Lower lobe of right lung (tissue), 2 donors: ENCODE data around the gene PCLAF. TPM values are rescaled to one million over a fixed set of nuclear protein-coding genes. Genes with fewer than 3 reads are reported as not detected.
"Not testable (repeated sequence)": the region's sequence is repeated elsewhere in the genome, so short reads cannot be mapped to it uniquely, and the experiment has no call there.

Source experiments
- ATAC-seq, 2 donors: fragments of 200-7000 bp; cut with Tn5 transposase; one replicate each; pipeline ENCODE4 v1.9.1; 2020 to 2022; ENCODE audit warnings: mild to moderate bottlenecking in 2 of 2, moderate library complexity in 2 of 2
- DNase-seq: peaks from one replicate; pipeline ENCODE4 v3.0.0-alpha.2; 2020
- H3K27ac ChIP-seq: fragments of 200-600 bp; one replicate; pipeline ENCODE4 v1.8.0; 2022
- H3K27me3 ChIP-seq: fragments of 200-600 bp; one replicate; pipeline ENCODE4 v1.8.0; 2022; ENCODE audit warnings: low read depth
- H3K36me3 ChIP-seq: fragments of 200-600 bp; one replicate; pipeline ENCODE4 v1.8.0; 2022; ENCODE audit warnings: mild to moderate bottlenecking
- H3K4me1 ChIP-seq: fragments of 200-600 bp; one replicate; pipeline ENCODE4 v1.8.0; 2022
- H3K4me3 ChIP-seq: fragments of 200-600 bp; one replicate; pipeline ENCODE4 v1.8.0; 2022; ENCODE audit warnings: mild to moderate bottlenecking
- H3K9me3 ChIP-seq: fragments of 200-600 bp; one replicate; pipeline ENCODE4 v1.8.0; 2022
- CTCF ChIP-seq: fragments of 200-600 bp; IDR thresholded peaks from one replicate; pipeline ENCODE4 v1.8.0; 2022; ENCODE audit warnings: antibody characterized with exemption, mild to moderate bottlenecking
- intact Hi-C: fragments of 100-400 bp; cut with DNase I; formaldehyde crosslinking; loops from one replicate; pipeline ENCODE4 v1.11.0; 2022
- total RNA-seq: library from RNA; stranded (reverse); fragmentation: NEBNext Ultra II Directional; extraction: Animal tissue kit (Norgen Biotek cat#: 25700); gene quantifications from one replicate; pipeline ENCODE4 v1.2.1, GENCODE V29; 2021
- donor health status: DM: no; HTN: yes; CAD: no; lungs with severe emphysema.

Gene PCLAF
- total RNA-seq, 1 donor from 2014 or later: 4.5 TPM

GRCh38 chr15:64423970-64424369 lies 42.7 kb upstream of the PCLAF start:
- ATAC-seq: no peak
- Histone ChIP-seq H3K4me1 (no peaks in the 10 kb centered on the region), H3K9me3 (no peaks in the 10 kb centered on the region), H3K4me3 (no peak overlapping the region), H3K36me3 (peaks cover 98% of the 10 kb centered on the region), H3K27me3 (no peaks in the 10 kb centered on the region), H3K27ac (no peak overlapping the region)
- DNase-seq: no peak
- intact Hi-C loops: no loop called here
- no peak for TF ChIP-seq CTCF

- H3K9me3 ChIP-seq: no peaks in the 10 kb centered on the region
- ATAC-seq (no peak), DNase-seq (no peak)
- H3K36me3 ChIP-seq: peaks cover 98% of the 10 kb centered on the region
- intact Hi-C loops: no loop called here
- no peak overlapping the region for H3K4me3 ChIP-seq
- no peak for TF ChIP-seq CTCF
- no peaks in the 10 kb centered on the region for H3K4me1 ChIP-seq
- no peak overlapping the region for H3K27ac ChIP-seq
- no peaks in the 10 kb centered on the region for H3K27me3 ChIP-seq
Observed at GRCh38 chr15:64422697-64423096, 41.5 kb upstream of the PCLAF start.

- H3K36me3 ChIP-seq: peaks cover 93% of the 10 kb centered on the region
- DNase-seq: no peak
- no peaks in the 10 kb centered on the region for H3K9me3 ChIP-seq
- ATAC-seq: no peak
- no peak overlapping the region for H3K4me3 ChIP-seq
- TF ChIP-seq CTCF: no peak
- no peaks in the 10 kb centered on the region for H3K27me3 ChIP-seq
- no peak overlapping the region for H3K27ac ChIP-seq
- intact Hi-C loops: no loop called here
- no peaks in the 10 kb centered on the region for H3K4me1 ChIP-seq
Observed at GRCh38 chr15:64412216-64412615, 31.0 kb upstream of the PCLAF start.

GRCh38 chr15:64400583-64400982 lies 19.3 kb upstream of the PCLAF start:
- intact Hi-C loops: no loop called here
- Histone ChIP-seq H3K4me1 (no peaks in the 10 kb centered on the region), H3K27me3 (no peaks in the 10 kb centered on the region), H3K9me3 (no peaks in the 10 kb centered on the region), H3K36me3 (peaks cover 100% of the 10 kb centered on the region), H3K4me3 (no peak overlapping the region), H3K27ac (no peak overlapping the region)
- no peak for ATAC-seq
- TF ChIP-seq CTCF: no peak
- no peak for DNase-seq

- ATAC-seq (no peak), DNase-seq (no peak)
- H3K4me1 ChIP-seq: no peaks in the 10 kb centered on the region
- no peaks in the 10 kb centered on the region for H3K27me3 ChIP-seq
- TF ChIP-seq CTCF: no peak
- H3K9me3 ChIP-seq: no peaks in the 10 kb centered on the region
- H3K4me3 ChIP-seq: no peak overlapping the region
- peaks cover 100% of the 10 kb centered on the region for H3K36me3 ChIP-seq
- intact Hi-C loops: no loop called here
- H3K27ac ChIP-seq: no peak overlapping the region
Observed at GRCh38 chr15:64398575-64398974, 17.3 kb upstream of the PCLAF start.

GRCh38 chr15:64396789-64397188 lies 15.5 kb upstream of the PCLAF start:
- no peak for TF ChIP-seq CTCF
- intact Hi-C loops: no loop called here
- Histone ChIP-seq H3K27me3 (no peaks in the 10 kb centered on the region), H3K4me1 (no peaks in the 10 kb centered on the region), H3K4me3 (no peak overlapping the region), H3K9me3 (no peaks in the 10 kb centered on the region), H3K36me3 (peaks cover 87% of the 10 kb centered on the region), H3K27ac (no peak overlapping the region)
- ATAC-seq (no peak), DNase-seq (no peak)

- H3K4me1 ChIP-seq: peaks cover 11% of the 10 kb centered on the region
- intact Hi-C loops, H3K27me3 ChIP-seq, H3K27ac ChIP-seq, H3K4me3 ChIP-seq, ATAC-seq, DNase-seq, H3K9me3 ChIP-seq: not testable (repeated sequence)
- peaks cover 45% of the 10 kb centered on the region for H3K36me3 ChIP-seq
Observed at GRCh38 chr15:64392471-64392870, 11.2 kb upstream of the PCLAF start.
